HepG2 (cell line): ENCODE data around the gene DSCAM. TPM values are rescaled to one million over a fixed set of nuclear protein-coding genes. Genes with fewer than 3 reads are reported as not detected.

ENCODE experiments used
- MXI1 ChIP-seq: IDR thresholded peaks from 3 replicates; pipeline ENCODE4 v1.6.1; 2012; ENCODE audit warnings: low read depth, low read length, inconsistent platforms, borderline replicate concordance
- RBM22 ChIP-seq: fragments of 200-400 bp; formaldehyde crosslinking; optimal IDR thresholded peaks from 2 replicates; pipeline ENCODE3; 2017; ENCODE audit warnings: mild to moderate bottlenecking, low read length, moderate library complexity
- TAF15 ChIP-seq: fragments of 200-400 bp; formaldehyde crosslinking; IDR thresholded peaks from one replicate; pipeline ENCODE4 v1.6.1; 2018; ENCODE audit warnings: mild to moderate bottlenecking, low read depth, low read length; ENCODE audit not compliant: poor library complexity, severe bottlenecking
- THYN1 ChIP-seq: sonication (generic); formaldehyde crosslinking; IDR thresholded peaks from 2 replicates; pipeline ENCODE4 v1.8.1; 2023; ENCODE audit warnings: low read depth, mild to moderate bottlenecking, moderate library complexity, missing genetic modification reagents, borderline replicate concordance
- U2AF2 ChIP-seq: fragments of 200-400 bp; formaldehyde crosslinking; IDR thresholded peaks from 2 replicates; pipeline ENCODE4 v1.6.1; 2017; ENCODE audit warnings: low read depth, mild to moderate bottlenecking, low read length
- ZNF230 ChIP-seq: sonication (generic); formaldehyde crosslinking; IDR thresholded peaks from 2 replicates; pipeline ENCODE4 v1.4.0; 2020; ENCODE audit warnings: mild to moderate bottlenecking, missing genetic modification reagents
- ZNF33A ChIP-seq: sonication (generic); formaldehyde crosslinking; IDR thresholded peaks from 2 replicates; pipeline ENCODE4 v1.5.1; 2020; ENCODE audit warnings: missing genetic modification reagents, mild to moderate bottlenecking, moderate library complexity, borderline replicate concordance
- polyA plus RNA-seq, 8 experiments: library from polyadenylated mRNA; depleted of rRNA in 3 of 8; stranded (reverse) in 7 of 8; unstranded in 1 of 8; fragments of >200 nt; fragmentation: Illumina TruSeq in 4 of 8; extraction: Trizol in 4 of 8; gene quantifications; 2 replicates each; pipeline versions ENCODE4 v1.2.1 to v1.2.3, GENCODE V29; 2011 to 2016; ENCODE audit warnings: low read depth in 4 of 8, missing spikeins in 1 of 8, mixed read lengths in 1 of 8; ENCODE audit not compliant: insufficient read depth in 1 of 8
- total RNA-seq, 5 experiments: library from RNA; depleted of rRNA; stranded (reverse); fragments of >200 nt; fragmentation: Illumina TruSeq; extraction: Trizol; gene quantifications; 2 replicates each; pipeline ENCODE4 v1.2.3, GENCODE V29; 2016; ENCODE audit warnings: low read depth in 1 of 5
- TF ChIP-seq, protein P1 (sequence below): sonication (generic); formaldehyde crosslinking; IDR thresholded peaks from 2 replicates; pipeline ENCODE4 v1.4.0; 2020; ENCODE audit warnings: missing genetic modification reagents
- TF ChIP-seq, protein P2 (sequence below): sonication (generic); formaldehyde crosslinking; IDR thresholded peaks from 2 replicates; pipeline ENCODE4 v1.4.0; 2020; ENCODE audit warnings: missing genetic modification reagents
- TF ChIP-seq, protein P3 (sequence below): sonication (generic); formaldehyde crosslinking; IDR thresholded peaks from 2 replicates; pipeline ENCODE4 v1.4.0; 2020; ENCODE audit warnings: missing genetic modification reagents
- TF ChIP-seq, protein P4 (sequence below): sonication (generic); formaldehyde crosslinking; IDR thresholded peaks from 2 replicates; pipeline ENCODE4 v1.4.0; 2020; ENCODE audit warnings: missing genetic modification reagents

DSCAM gene
- total and polyA plus RNA-seq, 2 of the 13 experiments (the other 11 are each of a cell fraction or from before 2014, with no cell fraction given): not detected

DNA sequence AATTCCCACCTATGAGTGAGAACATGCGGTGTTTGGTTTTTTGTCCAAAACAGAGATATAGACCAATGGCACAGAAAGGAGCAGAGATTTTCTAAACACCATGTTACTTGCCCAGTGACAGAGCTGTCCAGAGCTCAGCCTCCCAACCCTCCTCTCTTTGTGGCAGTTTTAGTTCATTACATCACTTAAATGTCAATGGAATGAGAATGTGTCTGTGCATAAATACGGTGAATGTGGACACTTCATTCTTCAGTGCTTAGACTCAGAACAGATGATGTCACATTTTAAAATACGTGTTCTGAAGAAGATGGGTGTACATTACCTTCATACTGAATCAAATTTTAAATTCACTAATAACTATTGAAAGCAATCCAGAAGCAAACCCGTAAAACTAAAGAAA, 374.9 kb downstream of the DSCAM start (continued):
- TF ChIP-seq, protein P1, sequence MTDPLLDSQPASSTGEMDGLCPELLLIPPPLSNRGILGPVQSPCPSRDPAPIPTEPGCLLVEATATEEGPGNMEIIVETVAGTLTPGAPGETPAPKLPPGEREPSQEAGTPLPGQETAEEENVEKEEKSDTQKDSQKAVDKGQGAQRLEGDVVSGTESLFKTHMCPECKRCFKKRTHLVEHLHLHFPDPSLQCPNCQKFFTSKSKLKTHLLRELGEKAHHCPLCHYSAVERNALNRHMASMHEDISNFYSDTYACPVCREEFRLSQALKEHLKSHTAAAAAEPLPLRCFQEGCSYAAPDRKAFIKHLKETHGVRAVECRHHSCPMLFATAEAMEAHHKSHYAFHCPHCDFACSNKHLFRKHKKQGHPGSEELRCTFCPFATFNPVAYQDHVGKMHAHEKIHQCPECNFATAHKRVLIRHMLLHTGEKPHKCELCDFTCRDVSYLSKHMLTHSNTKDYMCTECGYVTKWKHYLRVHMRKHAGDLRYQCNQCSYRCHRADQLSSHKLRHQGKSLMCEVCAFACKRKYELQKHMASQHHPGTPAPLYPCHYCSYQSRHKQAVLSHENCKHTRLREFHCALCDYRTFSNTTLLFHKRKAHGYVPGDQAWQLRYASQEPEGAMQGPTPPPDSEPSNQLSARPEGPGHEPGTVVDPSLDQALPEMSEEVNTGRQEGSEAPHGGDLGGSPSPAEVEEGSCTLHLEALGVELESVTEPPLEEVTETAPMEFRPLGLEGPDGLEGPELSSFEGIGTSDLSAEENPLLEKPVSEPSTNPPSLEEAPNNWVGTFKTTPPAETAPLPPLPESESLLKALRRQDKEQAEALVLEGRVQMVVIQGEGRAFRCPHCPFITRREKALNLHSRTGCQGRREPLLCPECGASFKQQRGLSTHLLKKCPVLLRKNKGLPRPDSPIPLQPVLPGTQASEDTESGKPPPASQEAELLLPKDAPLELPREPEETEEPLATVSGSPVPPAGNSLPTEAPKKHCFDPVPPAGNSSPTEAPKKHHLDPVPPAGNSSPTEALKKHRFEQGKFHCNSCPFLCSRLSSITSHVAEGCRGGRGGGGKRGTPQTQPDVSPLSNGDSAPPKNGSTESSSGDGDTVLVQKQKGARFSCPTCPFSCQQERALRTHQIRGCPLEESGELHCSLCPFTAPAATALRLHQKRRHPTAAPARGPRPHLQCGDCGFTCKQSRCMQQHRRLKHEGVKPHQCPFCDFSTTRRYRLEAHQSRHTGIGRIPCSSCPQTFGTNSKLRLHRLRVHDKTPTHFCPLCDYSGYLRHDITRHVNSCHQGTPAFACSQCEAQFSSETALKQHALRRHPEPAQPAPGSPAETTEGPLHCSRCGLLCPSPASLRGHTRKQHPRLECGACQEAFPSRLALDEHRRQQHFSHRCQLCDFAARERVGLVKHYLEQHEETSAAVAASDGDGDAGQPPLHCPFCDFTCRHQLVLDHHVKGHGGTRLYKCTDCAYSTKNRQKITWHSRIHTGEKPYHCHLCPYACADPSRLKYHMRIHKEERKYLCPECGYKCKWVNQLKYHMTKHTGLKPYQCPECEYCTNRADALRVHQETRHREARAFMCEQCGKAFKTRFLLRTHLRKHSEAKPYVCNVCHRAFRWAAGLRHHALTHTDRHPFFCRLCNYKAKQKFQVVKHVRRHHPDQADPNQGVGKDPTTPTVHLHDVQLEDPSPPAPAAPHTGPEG (CRISPR knock-in tag): no peak
- TF ChIP-seq THYN1 (CRISPR knock-in tag) (no peak), ZNF230 (CRISPR knock-in tag) (no peak), TAF15 (no peak), U2AF2 (no peak), ZNF33A (no peak), MXI1 (no peak), RBM22 (no peak)
- TF ChIP-seq, protein P2, sequence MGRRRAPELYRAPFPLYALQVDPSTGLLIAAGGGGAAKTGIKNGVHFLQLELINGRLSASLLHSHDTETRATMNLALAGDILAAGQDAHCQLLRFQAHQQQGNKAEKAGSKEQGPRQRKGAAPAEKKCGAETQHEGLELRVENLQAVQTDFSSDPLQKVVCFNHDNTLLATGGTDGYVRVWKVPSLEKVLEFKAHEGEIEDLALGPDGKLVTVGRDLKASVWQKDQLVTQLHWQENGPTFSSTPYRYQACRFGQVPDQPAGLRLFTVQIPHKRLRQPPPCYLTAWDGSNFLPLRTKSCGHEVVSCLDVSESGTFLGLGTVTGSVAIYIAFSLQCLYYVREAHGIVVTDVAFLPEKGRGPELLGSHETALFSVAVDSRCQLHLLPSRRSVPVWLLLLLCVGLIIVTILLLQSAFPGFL (CRISPR knock-in tag): no peak
- TF ChIP-seq, protein P3, sequence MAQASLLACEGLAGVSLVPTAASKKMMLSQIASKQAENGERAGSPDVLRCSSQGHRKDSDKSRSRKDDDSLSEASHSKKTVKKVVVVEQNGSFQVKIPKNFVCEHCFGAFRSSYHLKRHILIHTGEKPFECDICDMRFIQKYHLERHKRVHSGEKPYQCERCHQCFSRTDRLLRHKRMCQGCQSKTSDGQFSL (CRISPR knock-in tag): no peak
- TF ChIP-seq, protein P4, sequence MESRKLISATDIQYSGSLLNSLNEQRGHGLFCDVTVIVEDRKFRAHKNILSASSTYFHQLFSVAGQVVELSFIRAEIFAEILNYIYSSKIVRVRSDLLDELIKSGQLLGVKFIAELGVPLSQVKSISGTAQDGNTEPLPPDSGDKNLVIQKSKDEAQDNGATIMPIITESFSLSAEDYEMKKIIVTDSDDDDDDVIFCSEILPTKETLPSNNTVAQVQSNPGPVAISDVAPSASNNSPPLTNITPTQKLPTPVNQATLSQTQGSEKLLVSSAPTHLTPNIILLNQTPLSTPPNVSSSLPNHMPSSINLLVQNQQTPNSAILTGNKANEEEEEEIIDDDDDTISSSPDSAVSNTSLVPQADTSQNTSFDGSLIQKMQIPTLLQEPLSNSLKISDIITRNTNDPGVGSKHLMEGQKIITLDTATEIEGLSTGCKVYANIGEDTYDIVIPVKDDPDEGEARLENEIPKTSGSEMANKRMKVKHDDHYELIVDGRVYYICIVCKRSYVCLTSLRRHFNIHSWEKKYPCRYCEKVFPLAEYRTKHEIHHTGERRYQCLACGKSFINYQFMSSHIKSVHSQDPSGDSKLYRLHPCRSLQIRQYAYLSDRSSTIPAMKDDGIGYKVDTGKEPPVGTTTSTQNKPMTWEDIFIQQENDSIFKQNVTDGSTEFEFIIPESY (CRISPR knock-in tag): no peak
